Measurements from ENCODE around the gene KRT84.

Gene KRT84

DNA sequence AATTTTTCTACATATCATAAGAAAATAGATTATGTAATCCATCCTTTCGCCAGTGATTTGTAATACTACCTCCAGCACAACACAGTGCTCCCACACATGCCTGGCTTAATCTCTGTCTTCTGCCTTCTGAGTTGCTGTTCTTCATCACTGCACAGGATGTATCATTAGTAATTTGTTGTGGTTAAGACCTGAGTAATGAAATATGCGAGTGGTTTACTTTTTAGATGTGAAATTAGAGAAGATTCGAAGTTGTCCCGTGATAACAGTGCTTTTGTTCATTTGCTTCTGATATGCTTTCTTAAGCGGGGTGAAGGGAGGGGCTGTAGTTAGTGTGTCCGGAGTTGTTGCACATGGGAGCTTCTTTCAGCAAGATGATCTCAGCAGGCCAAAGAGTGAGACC is 36.3 kb downstream of the KRT84 start:
- H3F3A ChIP-seq (ENCODE audit: low read depth) = no peaks in the 10 kb centered on the region
- no peaks in the 10 kb centered on the region for H3K9me3 ChIP-seq (ENCODE audit: insufficient read depth, low read depth, low read length)
- H3K4me1 ChIP-seq (ENCODE audit: insufficient read depth, low read length, poor library complexity, severe bottlenecking) = peaks cover 59% of the 10 kb centered on the region
- H3K36me3 ChIP-seq (ENCODE audit: insufficient read depth, low read length) = no peaks in the 10 kb centered on the region
- H3K4me2 ChIP-seq (ENCODE audit: low read depth, low read length, poor library complexity, severe bottlenecking) = no peak overlapping the region
- H4K20me1 ChIP-seq (ENCODE audit: insufficient read depth, low read length, poor library complexity, severe bottlenecking) = no peaks in the 10 kb centered on the region
- H3K4me3 ChIP-seq (ENCODE audit: low read length, poor library complexity, severe bottlenecking) = no peak overlapping the region
- no peak overlapping the region for H3K9ac ChIP-seq (ENCODE audit: low read depth, low read length, poor library complexity, severe bottlenecking)
- H3K9me2 ChIP-seq (replicated peaks; ENCODE audit: low read depth, low read length) = no peaks in the 10 kb centered on the region
- H3K79me2 ChIP-seq (ENCODE audit: insufficient read depth, low read length) = no peaks in the 10 kb centered on the region
- no peak for TF ChIP-seq EZH2phosphoT487 (IDR thresholded peaks at IDR 0.05; ENCODE audit: borderline replicate concordance)
- TF ChIP-seq, protein P1, sequence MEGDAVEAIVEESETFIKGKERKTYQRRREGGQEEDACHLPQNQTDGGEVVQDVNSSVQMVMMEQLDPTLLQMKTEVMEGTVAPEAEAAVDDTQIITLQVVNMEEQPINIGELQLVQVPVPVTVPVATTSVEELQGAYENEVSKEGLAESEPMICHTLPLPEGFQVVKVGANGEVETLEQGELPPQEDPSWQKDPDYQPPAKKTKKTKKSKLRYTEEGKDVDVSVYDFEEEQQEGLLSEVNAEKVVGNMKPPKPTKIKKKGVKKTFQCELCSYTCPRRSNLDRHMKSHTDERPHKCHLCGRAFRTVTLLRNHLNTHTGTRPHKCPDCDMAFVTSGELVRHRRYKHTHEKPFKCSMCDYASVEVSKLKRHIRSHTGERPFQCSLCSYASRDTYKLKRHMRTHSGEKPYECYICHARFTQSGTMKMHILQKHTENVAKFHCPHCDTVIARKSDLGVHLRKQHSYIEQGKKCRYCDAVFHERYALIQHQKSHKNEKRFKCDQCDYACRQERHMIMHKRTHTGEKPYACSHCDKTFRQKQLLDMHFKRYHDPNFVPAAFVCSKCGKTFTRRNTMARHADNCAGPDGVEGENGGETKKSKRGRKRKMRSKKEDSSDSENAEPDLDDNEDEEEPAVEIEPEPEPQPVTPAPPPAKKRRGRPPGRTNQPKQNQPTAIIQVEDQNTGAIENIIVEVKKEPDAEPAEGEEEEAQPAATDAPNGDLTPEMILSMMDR (conservative IDR thresholded peaks at IDR 0.05; ENCODE audit: low read length) = no peak
- H3K27me3 ChIP-seq (ENCODE audit: insufficient read depth, low read length, poor library complexity, severe bottlenecking) = no peaks in the 10 kb centered on the region
- no peak overlapping the region for H2AFZ ChIP-seq (ENCODE audit: low read length)

- no peaks in the 10 kb centered on the region for H3F3A ChIP-seq (ENCODE audit: low read depth)
- H3K36me3 ChIP-seq (ENCODE audit: insufficient read depth, low read length) = no peaks in the 10 kb centered on the region
- H3K9me2 ChIP-seq (replicated peaks; ENCODE audit: low read depth, low read length) = no peaks in the 10 kb centered on the region
- H4K20me1 ChIP-seq (ENCODE audit: insufficient read depth, low read length, poor library complexity, severe bottlenecking) = no peaks in the 10 kb centered on the region
- no peak overlapping the region for H3K4me3 ChIP-seq (ENCODE audit: low read length, poor library complexity, severe bottlenecking)
- H3K4me1 ChIP-seq (ENCODE audit: insufficient read depth, low read length, poor library complexity, severe bottlenecking) = peaks cover 45% of the 10 kb centered on the region
- no peaks in the 10 kb centered on the region for H3K9me3 ChIP-seq (ENCODE audit: insufficient read depth, low read depth, low read length)
- H3K27me3 ChIP-seq (ENCODE audit: insufficient read depth, low read length, poor library complexity, severe bottlenecking) = no peaks in the 10 kb centered on the region
- H3K9ac ChIP-seq (ENCODE audit: low read depth, low read length, poor library complexity, severe bottlenecking) = no peak overlapping the region
- H2AFZ ChIP-seq (ENCODE audit: low read length) = no peak overlapping the region
- H3K4me2 ChIP-seq (ENCODE audit: low read depth, low read length, poor library complexity, severe bottlenecking) = no peak overlapping the region
- no peaks in the 10 kb centered on the region for H3K79me2 ChIP-seq (ENCODE audit: insufficient read depth, low read length)
- TF ChIP-seq, protein P1 (conservative IDR thresholded peaks at IDR 0.05; ENCODE audit: low read length) = no peak
- no peak for TF ChIP-seq EZH2phosphoT487 (IDR thresholded peaks at IDR 0.05; ENCODE audit: borderline replicate concordance)
These were observed 37.6 kb downstream of the KRT84 start for GRCh38 chr12:52347551-52348510.

- no peaks in the 10 kb centered on the region for H3K27me3 ChIP-seq (ENCODE audit: insufficient read depth, low read length, poor library complexity, severe bottlenecking)
- H3K4me3 ChIP-seq (ENCODE audit: low read length, poor library complexity, severe bottlenecking) = no peak overlapping the region
- H3K79me2 ChIP-seq (ENCODE audit: insufficient read depth, low read length) = no peaks in the 10 kb centered on the region
- no peaks in the 10 kb centered on the region for H3K9me3 ChIP-seq (ENCODE audit: insufficient read depth, low read depth, low read length)
- TF ChIP-seq, protein P1 (conservative IDR thresholded peaks at IDR 0.05; ENCODE audit: low read length) = no peak
- no peaks in the 10 kb centered on the region for H4K20me1 ChIP-seq (ENCODE audit: insufficient read depth, low read length, poor library complexity, severe bottlenecking)
- H3F3A ChIP-seq (ENCODE audit: low read depth) = no peaks in the 10 kb centered on the region
- H3K9me2 ChIP-seq (replicated peaks; ENCODE audit: low read depth, low read length) = no peaks in the 10 kb centered on the region
- H3K9ac ChIP-seq (ENCODE audit: low read depth, low read length, poor library complexity, severe bottlenecking) = no peak overlapping the region
- peaks cover 37% of the 10 kb centered on the region for H3K4me1 ChIP-seq (ENCODE audit: insufficient read depth, low read length, poor library complexity, severe bottlenecking)
- no peak overlapping the region for H3K4me2 ChIP-seq (ENCODE audit: low read depth, low read length, poor library complexity, severe bottlenecking)
- H2AFZ ChIP-seq (ENCODE audit: low read length) = no peak overlapping the region
- H3K36me3 ChIP-seq (ENCODE audit: insufficient read depth, low read length) = no peaks in the 10 kb centered on the region
These were observed 38.4 kb downstream of the KRT84 start for GRCh38 chr12:52347016-52347415.
